CD4-positive, alpha-beta T cell treated with Interleukin-6 at 100 ng/mL for 8 hours (primary cell): ENCODE results near the gene CBFA2T2.
"Not testable (repeated sequence)": the region's sequence is repeated elsewhere in the genome, so short reads cannot be mapped to it uniquely, and the experiment has no call there.

ENCODE experiments used
- DNase-seq: peaks from one replicate; pipeline ENCODE4 v3.0.0-alpha.2; 2020; ENCODE audit warnings: mixed read lengths, low spot score

CBFA2T2 gene

DNA sequence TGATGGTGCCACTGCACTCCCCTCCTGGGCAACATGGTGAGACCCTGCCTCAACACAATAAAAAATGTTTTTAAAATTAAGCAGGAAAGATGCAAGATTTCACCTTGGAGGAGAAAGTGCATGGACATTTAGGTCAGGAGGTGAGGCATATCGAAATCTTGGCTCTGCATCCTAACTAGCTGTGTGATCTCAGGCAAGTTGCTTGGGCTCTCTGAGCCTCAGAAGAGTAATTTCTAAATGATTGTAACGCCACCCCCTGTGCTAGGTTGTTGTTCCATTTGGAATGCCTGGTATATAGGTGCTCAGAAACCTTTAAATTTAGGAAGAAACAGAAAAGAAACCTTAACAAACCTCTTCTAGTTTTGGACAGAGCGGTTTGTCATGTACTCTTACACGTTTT, 136.3 kb downstream of the CBFA2T2 start:
- DNase-seq, result no peak

DNA sequence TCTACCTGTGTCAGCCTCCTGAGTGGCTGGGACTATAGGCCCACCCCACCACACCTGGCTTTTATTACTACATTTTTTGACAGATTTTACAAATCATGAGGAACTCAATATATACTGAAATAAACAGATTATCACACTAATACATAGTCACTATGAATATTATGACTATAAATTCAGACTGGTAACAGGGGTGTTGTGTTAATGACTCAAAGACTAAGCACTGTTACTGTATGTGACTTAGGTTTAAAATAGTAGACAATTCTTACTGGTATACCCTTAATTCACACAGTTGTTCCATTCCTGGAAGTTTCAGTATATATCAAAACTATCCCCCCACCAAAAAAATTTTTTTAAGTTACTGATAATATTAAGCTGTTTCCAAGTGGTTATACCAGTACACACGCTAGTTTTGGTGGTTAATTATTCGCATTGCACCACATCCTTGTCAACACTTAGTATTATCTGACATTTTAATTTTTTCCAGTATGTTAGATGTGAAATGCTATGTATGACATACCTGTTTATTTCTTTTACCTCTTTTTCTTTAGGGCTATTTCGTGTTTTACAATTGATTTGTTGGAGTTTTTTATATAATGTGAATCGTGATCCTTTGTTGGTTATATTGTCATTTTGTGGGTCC, 137.8 kb downstream of the CBFA2T2 start:
- DNase-seq, result no peak

DNA sequence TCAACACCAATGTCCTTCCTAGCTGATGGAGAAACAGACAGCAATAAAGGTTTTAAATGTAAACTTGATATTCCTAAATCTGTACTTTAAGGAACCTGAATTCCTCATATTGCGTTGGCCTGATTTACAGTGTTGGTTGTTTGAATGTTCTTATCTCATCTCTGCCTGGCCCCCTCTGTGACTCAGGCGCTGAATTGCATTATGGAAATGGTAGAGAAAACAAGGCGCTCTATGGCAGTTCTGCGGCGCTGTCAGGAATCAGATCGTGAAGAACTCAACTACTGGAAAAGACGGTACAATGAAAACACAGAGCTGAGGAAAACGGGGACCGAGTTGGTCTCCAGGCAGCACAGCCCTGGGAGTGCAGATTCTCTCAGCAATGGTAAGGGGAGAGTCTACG, 139.6 kb downstream of the CBFA2T2 start:
- DNase-seq, result no peak

DNA sequence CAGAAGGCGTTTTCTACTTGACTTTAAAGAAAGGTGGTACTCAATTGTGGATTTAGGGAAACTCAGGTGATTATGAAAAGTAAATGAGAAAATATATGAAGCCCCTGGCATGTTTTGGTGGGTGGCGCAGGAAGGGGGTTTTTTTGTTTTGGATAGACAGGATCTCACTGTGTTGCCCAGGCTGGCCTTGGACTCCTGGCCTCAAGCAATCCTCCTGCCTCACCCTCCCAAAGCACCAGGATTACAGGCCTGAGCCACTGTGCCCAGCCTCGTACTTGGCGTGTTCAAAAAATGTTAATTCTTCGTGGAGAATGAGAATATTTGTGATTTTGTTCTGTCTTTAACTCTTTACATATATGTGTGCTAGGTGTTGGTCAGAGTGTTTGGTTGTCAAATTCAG, 140.1 kb downstream of the CBFA2T2 start:
- no peak for DNase-seq

DNA sequence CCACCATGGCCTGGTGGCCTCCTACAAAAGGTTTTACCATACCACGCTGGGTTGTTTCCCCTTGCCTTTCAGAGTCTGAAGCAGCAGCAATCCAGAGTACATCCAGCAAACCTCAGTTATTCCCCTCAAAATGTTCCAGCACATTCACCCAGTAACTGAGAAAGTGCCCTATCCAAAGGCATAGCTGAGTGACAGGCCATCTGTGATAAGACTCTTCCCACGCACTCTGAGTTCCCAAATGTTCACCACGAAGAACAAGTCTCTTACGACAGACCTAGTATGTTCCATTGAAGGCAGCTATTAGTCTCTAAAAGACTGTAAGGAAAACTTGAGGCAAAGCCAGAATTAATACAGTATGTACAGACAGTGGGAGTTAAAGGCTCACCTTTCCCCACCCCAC, 140.6 kb downstream of the CBFA2T2 start:
- DNase-seq, result no peak

DNA sequence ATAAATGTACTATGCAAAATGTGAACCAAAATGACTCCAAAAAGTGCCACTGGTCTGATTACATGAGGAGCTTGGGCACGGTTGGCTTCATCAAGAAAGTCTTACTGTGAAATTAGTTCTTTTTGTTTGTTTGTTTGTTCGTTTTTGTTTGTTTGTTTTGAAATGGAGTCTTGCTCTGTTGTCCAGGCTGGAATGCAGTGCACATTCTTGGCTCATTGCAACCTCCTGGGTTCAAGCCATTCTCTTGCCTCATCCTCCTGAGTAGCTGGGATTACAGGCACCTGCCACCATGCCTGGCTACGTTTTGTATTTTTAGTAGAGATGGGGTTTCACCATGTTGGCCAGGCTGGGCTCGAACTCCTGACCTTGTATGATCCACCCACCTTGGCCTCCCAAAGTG, 142.0 kb downstream of the CBFA2T2 start:
- not testable (repeated sequence) for DNase-seq

DNA sequence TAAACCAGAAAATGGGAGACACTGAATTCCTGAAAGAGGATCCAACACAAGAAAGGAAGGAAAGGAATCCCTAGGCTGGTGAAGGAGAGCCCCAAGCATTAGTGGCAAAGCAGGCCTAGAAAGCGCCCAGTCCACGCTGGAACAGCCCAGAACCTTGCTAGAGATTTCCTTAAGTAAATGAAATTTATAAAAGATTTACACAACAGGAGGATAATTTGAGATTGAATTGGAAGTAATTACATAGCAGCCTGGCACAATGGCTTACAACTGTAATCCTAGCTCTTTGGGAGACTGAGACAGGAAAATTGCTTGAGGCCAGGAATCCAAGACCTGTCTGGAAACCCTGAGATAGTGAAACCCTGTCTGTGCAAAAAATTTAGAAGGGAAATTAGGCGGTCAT, 145.4 kb downstream of the CBFA2T2 start:
- no peak for DNase-seq

DNA sequence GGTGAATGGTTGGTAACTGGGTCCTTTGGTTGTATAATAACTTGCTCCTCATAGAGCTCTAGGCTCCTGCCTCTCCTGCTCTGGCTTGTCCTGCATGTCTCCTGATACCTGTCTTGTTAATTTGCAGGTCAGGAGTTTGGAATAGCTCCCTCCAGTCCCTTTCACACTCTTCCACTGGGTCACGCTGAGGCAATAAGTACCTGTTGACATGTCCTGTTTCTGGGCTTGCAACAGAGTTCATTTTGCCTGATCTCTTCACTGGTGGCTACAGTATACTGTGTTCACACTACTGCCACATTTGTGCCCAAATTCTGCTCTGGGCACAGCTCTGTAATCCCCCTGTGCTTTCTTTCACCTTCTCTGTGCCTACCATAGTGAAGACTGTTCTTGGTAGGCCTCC, 146.9 kb downstream of the CBFA2T2 start:
- DNase-seq, result no peak

DNA sequence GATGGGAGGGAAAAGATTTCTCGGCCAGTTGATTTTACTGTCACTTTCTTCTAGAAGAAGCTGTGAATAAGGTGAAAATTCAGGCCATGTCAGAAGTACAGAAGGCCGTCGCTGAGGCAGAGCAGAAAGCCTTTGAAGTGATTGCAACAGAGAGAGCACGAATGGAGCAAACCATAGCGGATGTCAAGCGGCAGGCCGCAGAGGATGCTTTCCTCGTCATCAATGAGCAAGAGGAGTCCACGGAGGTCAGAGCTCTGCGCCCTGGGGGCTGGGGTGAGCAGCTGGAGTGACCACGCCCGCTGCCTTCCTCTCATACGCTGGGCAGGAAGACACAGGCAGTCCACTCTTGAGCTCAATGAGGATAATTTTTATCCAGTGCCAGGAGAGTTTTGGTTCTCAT, 150.4 kb downstream of the CBFA2T2 start:
- DNase-seq, result no peak

DNA sequence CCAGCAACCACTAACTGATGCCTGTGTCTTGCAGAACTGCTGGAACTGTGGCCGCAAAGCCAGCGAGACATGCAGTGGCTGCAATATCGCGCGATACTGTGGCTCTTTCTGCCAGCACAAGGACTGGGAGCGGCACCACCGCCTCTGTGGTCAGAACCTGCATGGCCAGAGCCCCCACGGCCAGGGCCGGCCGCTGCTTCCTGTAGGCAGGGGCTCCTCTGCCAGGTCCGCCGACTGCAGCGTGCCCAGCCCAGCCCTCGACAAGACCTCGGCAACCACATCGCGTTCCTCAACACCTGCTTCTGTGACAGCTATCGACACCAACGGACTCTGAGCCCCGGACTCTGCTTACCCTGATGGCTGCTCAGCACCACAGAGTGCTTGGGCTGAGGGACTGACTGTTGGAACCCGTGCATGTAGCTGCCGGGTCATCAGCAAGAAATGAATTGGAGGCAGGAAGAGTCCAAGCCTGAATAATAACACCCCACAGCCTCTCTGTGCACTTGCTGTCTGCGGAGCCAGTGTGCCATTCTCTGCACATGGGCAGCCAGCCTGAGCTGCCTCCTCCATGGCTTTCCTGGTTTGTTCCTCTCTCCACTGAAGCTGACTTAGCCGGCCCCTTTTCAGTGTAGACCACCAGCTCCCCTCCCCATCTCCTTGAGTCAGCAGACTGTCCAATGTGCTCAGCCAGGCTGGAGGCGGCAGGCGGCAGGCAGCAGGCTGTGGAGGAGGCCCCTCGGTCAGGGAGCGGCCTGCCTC, 154.6 kb downstream of the CBFA2T2 start:
- no peak for DNase-seq

DNA sequence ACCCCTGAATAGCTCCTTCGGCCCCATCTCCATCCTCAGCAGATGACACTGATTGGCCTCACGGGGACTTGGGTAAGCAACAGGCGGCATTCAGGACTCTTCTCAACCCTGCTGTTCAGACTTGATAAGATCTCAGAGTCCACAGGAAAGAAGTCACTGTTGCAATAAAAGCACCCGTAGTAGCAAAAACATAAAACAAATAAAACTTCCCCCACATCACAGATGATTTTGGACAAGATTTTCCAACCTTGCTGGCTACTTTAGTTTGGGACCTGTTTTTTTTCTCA, 155.1 kb downstream of the CBFA2T2 start:
- DNase-seq, result no peak

DNA sequence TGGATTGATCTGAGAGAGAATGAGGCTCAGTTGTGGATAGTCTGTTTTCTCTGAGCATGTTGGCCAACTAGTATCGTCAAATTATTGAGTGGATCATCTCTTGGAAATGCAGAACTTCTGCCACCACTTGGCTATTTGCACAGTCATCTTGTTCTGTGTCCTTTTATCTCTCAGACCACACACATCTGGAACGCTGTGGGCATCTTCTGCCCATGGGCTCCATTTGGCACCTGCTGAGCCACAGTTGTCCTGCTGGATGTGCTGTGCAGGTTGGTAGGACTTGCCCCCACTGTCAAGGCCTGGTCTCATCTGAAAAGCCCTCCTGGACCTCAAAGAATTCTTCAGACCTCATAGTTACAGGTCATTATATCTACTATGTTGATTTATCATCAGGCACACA, 155.5 kb downstream of the CBFA2T2 start:
- DNase-seq, result no peak

DNA sequence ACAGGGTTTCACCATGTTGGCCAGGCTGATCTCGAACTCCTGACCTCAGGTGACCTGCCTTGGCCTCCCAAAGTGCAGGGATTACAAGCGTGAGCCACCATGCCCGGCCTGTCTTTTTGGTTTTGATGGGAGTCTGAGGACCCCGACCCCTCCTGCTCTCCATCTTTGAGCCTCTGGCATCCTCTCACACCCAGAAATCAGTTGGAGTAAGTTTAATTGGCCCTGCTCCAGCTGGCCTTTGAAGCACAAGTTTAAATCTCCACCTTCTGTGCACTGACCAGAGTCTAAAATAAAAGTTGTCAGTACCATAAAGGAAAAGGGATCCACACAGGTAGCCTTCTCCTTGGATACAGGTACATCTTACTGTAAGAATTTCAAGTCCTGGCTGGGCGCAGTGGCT, 156.3 kb downstream of the CBFA2T2 start:
- DNase-seq, result no peak

DNA sequence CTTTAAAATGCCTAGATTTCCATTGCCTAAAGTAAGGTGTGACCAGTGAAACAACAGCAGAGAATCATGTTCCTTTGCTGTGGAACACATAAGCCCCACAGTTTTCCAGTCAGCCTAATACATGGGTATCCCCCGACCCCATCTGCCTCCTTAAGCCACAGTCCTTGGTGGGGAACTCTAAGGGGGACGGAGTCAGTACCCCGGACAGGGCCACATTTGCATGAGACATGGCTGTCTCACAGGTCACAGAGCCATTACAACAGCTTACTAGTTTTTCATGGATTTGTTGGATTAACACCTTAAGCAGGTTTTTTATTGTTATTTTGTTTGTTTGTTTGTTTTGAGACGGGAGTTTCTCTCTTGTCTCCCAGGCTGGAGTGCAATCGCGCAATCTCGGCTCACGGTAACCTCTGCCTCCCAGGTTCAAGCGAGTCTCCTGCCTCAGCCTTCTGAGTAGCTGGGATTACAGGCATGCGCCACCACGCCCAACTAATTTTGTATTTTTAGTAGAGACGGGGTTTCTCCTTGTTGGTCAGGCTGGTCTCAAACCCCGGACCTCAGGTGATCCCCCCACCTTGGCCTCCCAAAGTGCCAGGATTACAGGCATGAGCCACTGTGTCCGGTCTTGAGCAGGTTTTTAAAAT, 157.2 kb downstream of the CBFA2T2 start:
- DNase-seq, result not testable (repeated sequence)

DNA sequence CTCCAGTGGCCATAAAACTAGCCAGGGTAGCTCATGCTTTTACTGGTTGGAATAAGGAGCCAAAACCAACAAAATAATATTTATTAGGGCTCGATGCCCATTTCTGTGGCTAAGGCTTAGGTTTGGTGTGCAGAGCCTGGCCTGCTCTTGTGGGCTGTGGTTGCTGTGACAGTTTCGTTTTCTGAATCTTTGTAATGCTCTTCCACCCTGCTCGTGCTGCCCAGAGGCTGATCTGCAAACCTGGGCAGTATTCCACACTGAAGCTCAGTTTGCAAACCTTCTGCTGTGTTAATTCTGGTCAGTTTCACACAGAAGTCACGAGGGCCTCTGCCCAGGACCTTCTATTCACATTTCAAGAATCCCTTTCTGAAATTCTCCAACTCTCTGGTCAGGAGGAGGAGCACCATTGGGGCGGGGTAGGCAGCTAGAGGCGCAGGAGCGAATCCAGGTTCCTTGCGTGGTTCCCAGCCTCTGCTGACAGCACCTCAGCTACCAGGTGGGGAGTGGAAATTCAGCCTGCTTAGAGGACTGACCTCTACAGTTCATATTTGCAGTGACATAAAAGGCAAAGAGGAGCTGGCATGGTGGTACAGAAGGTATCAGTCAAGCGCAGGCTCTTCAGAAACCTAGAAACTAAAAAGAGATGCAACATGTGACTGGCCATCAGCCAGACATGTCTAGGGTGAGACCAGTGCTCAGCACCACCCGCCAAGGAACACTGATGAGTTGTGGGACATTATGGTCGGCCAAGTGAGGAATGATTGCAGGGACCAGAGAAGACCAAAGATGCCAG, 157.9 kb downstream of the CBFA2T2 start:
- DNase-seq, result no peak

DNA sequence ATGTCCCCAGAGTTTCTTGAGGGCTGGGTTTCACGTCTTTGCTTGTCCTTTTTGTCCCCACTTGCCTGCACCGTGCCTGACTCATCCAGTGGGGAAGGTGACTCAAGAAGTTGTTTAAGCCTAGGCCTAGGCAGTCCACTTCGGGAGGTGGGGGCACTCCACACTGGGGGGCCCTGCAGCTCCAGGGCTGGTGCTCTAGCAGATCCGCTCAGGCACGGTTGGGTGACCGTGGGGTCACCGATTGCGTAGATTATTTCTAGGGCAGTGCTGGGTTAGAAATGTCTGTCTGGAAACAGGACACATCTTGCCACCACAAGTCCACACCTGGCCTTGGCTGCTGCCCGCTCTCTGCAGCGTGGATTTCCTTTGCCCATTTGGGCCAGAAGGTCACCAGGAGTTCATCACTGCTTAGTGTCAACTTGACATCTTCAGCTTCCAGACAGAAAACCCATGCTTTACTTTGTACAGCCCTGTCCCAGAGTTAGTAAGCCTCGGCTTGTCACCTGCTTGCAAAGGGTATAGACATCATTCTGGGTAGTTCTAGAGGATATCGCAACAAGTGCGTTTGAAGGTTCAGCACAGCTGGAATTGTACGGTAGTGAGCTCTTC, 158.6 kb downstream of the CBFA2T2 start:
- no peak for DNase-seq

DNA sequence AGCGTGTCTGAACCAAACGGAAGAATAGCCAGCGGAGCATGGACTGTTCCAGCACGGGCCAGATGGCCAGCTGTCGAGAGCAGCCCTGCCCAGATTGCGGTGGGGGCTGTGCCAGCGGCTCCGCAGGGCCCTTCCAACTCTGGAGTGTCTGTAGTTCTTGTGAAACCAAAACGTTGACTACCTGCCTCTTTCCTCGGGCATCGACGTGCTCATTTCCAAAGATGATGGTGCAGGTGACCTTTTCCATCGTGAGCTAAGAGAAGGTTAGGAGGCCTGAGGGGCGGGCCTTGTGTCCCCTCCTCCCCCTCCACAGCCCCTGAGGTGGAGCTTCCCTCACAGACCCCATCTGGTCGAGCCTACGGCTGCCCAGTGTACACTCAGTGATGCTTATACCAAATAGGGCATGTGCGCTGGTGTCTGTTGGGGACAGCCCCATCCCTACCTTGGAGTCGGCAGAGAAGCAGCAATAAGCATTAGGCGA, 159.3 kb downstream of the CBFA2T2 start:
- no peak for DNase-seq

DNA sequence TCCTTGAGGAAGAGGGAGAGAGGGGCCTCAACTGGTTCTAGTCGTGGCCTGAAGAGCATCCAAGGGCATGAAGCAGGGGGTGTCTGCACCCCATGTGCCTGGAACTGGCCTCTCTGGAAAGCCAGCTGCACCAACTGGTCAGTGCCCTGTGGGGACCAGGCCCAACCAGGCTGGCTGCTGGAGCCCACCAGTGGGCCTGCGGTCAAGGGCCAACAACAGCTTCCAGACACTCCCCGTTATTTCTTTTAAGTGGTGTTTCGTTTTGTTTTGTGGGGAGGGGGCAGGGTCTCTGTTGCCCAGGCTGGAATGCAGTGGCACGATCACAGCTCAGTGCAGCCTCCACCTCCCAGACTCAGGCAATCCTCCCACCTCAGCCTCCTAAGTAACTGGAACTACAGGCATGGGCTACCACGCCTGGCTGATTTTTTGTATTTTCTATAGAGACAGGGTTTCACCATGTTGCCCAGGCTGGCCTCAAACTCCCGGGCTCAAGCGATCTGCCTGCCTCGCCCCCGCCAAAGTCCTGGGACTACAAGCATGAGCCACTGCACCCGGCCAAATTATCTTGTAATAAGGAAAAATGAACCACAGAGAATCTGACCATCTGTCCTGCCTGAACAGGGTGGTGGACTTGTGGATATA, 160.3 kb downstream of the CBFA2T2 start:
- DNase-seq, result no peak

DNA sequence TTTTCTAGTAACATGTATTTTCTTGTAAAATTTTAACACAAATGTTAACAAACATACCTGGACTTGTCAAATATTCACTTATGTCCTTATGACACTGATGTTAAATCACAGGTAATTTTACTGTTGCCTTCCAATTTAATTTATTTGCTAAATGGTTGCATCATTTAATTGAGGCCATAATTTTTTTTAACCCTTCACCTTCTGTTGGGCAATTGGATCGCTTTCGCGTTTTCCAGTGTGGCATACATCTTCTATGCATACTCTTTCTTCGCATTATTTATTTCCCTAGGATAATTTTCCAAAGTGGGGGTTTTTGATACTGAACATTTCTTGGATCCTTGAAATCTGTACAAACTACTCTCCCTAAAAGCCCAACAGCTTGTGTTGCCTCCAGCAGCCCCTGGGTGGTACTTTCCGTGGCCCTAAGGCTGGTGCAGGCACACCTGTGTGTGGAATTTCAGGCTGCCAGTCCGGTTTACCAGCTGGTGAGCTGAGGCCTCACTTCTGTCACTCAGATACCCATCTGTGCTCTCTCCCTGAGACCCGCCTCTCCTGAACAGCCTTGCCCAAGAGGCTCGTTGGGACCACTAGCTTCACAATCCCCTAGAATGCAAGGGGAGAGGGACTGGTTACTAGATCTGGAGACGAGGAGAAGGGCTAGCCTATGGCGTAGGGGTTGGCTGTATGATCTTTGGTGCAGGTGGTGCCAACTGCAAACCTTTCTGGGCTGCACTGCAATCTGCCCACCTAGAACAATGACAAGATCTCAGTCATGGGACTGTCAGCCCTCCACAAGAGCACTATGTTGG, 161.1 kb downstream of the CBFA2T2 start:
- DNase-seq, result no peak

DNA sequence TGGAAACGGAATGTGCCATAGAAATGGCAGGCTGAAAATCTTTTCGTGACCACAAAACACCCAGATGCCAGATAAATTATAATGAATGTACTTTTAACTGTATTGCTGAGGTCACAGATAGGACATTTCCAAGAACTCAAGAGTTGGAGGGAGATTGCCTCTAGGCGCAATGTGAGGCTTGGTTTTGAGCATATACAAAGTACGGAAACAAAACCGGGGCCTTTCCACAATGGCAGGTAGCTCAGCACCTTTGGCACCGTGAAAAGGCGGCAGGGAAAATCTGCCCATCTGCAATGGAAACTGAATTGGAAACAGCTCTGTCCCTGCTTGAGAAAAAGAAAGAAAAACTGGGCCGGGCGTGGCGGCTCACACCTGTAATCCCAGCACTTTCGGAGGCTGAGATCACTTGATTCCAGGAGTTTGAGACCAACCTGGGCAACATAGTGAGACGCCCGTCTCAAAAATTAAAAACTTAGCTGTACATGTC, 161.7 kb downstream of the CBFA2T2 start:
- DNase-seq, result no peak
